GM12872 (cell line): Measurements from ENCODE around the gene SLC35A4.

Source experiments
- TF ChIP-seq, protein P1 (sequence below): IDR thresholded peaks from 3 replicates; pipeline ENCODE4 v1.5.1; 2011; ENCODE audit warnings: low read depth, mild to moderate bottlenecking, low read length, moderate library complexity; ENCODE audit not compliant: insufficient read depth

The SLC35A4 gene

DNA sequence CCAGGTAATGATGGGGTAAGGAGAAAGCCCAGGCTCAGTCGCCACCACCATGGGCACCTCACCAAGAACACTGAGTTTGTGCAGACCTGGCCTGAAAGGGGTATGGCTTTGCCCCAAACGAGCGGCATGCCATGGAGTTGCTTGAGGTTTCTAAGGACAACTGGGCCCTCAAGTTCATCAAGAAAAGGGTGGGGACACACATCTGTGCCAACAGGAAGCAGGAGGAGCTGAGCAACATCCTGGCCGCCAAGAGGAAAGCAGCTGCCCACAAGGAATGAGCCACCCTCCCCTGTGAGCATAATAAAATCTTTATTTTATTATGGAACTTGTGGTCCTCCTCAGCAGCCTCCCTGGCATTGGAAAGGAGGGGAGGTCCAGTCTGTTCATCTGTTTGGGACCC lies 44.5 kb downstream of the SLC35A4 start:
- TF ChIP-seq, protein P1, sequence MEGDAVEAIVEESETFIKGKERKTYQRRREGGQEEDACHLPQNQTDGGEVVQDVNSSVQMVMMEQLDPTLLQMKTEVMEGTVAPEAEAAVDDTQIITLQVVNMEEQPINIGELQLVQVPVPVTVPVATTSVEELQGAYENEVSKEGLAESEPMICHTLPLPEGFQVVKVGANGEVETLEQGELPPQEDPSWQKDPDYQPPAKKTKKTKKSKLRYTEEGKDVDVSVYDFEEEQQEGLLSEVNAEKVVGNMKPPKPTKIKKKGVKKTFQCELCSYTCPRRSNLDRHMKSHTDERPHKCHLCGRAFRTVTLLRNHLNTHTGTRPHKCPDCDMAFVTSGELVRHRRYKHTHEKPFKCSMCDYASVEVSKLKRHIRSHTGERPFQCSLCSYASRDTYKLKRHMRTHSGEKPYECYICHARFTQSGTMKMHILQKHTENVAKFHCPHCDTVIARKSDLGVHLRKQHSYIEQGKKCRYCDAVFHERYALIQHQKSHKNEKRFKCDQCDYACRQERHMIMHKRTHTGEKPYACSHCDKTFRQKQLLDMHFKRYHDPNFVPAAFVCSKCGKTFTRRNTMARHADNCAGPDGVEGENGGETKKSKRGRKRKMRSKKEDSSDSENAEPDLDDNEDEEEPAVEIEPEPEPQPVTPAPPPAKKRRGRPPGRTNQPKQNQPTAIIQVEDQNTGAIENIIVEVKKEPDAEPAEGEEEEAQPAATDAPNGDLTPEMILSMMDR: no peak

DNA sequence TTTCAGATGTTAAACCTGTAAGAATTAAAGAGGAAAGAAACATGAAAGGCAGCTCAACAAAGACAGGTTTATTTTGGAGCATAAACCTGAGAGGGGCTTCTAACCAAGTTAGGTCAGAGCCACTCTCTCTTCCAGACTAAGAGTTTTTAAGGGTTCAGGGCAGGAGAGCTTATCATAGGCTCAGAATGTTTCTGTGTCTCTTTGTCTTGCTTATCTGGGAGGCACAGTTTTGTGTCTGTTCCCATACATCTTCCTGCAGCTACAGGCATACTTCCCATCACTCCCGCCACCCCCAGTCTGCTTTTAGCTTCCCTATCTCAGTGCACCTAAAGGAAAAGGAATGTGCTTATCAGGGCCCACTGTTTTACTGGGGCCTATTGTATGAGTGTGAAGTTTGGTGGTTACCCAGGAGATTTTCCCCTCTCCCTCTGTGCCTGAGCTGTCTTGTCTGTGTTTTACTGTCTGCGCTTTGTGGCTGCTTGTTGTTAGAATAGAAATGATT lies 46.4 kb downstream of the SLC35A4 start:
- TF ChIP-seq, protein P1: no peak
